MM.1S (cell line): ENCODE measurements around the gene SP1.
"Not testable (repeated sequence)": the region's sequence is repeated elsewhere in the genome, so short reads cannot be mapped to it uniquely, and the experiment has no call there.

Experiments
- DNase-seq: peaks from one replicate; pipeline ENCODE4 v3.0.0-alpha.2; 2015
- H2AFZ ChIP-seq: fragments of 300-600 bp; sonication (generic); 2 replicates; pipeline ENCODE4 v1.6.0; 2016; ENCODE audit warnings: antibody characterized with exemption, low read length
- H3F3A ChIP-seq: fragments of 300-600 bp; sonication (generic); 2 replicates; pipeline ENCODE4 v1.6.1; 2016; ENCODE audit warnings: mild to moderate bottlenecking, antibody characterized with exemption, low read length, moderate library complexity, mixed read lengths; ENCODE audit not compliant: insufficient read depth
- H3K27ac ChIP-seq: fragments of 300-600 bp; sonication (generic); 2 replicates; pipeline ENCODE4 v1.5.1; 2016; ENCODE audit warnings: mild to moderate bottlenecking, low read length
- H3K27me3 ChIP-seq: fragments of 300-600 bp; sonication (generic); replicated peaks from 2 replicates; pipeline ENCODE4 v1.6.0; 2016; ENCODE audit warnings: low read length; ENCODE audit not compliant: insufficient read depth
- H3K36me3 ChIP-seq: fragments of 300-600 bp; sonication (generic); replicated peaks from 2 replicates; pipeline ENCODE4 v1.6.1; 2016; ENCODE audit warnings: mild to moderate bottlenecking, low read length, mixed read lengths; ENCODE audit not compliant: insufficient read depth
- H3K4me1 ChIP-seq: fragments of 300-600 bp; sonication (generic); 2 replicates; pipeline ENCODE4 v1.6.1; 2016; ENCODE audit warnings: low read length, mixed read lengths
- H3K4me2 ChIP-seq: fragments of 300-600 bp; sonication (generic); 2 replicates; pipeline ENCODE4 v1.6.0; 2016; ENCODE audit warnings: low read depth, low read length
- H3K4me3 ChIP-seq: fragments of 300-600 bp; sonication (generic); 2 replicates; pipeline ENCODE4 v1.5.1; 2016; ENCODE audit warnings: low read length, mixed read lengths
- H3K79me2 ChIP-seq: fragments of 300-600 bp; sonication (generic); 2 replicates; pipeline ENCODE4 v1.6.1; 2016; ENCODE audit warnings: mixed run types, low read length, mixed read lengths
- H3K9ac ChIP-seq: fragments of 300-600 bp; sonication (generic); 2 replicates; pipeline ENCODE4 v1.6.1; 2016; ENCODE audit warnings: low read length, mixed read lengths
- H3K9me2 ChIP-seq: fragments of 300-600 bp; sonication (generic); replicated peaks from 2 replicates; pipeline ENCODE4 v1.6.1; 2016; ENCODE audit warnings: mild to moderate bottlenecking, low read length, mixed read lengths; ENCODE audit not compliant: insufficient read depth
- H3K9me3 ChIP-seq: fragments of 300-600 bp; sonication (generic); replicated peaks from 2 replicates; pipeline ENCODE4 v1.6.1; 2016; ENCODE audit warnings: mild to moderate bottlenecking, low read length, mixed read lengths; ENCODE audit not compliant: insufficient read depth
- H4K20me1 ChIP-seq: fragments of 300-600 bp; sonication (generic); 2 replicates; pipeline ENCODE4 v1.6.1; 2016; ENCODE audit warnings: mild to moderate bottlenecking, low read length, moderate library complexity, mixed read lengths; ENCODE audit not compliant: insufficient read depth
- CTCF ChIP-seq: fragments of 300-600 bp; sonication (generic); IDR thresholded peaks from 2 replicates; pipeline ENCODE4 v1.5.1; 2016; ENCODE audit warnings: antibody characterized with exemption, low read length, mixed read lengths
- EZH2 ChIP-seq: fragments of 300-600 bp; sonication (generic); optimal IDR thresholded peaks from 2 replicates; pipeline ENCODE3; 2017; ENCODE audit warnings: low read depth, mild to moderate bottlenecking, antibody characterized with exemption, low read length, mixed read lengths
- EZH2phosphoT487 ChIP-seq: fragments of 300-600 bp; sonication (generic); IDR thresholded peaks from 2 replicates; pipeline ENCODE4 v1.6.1; 2018; ENCODE audit warnings: antibody characterized with exemption, low read length

Gene SP1

GRCh38 chr12:53383258-53383657, 3.3 kb downstream of the SP1 start:
- Histone ChIP-seq H3K27me3 (no peaks in the 10 kb centered on the region), H2AFZ (no peak overlapping the region), H3K27ac (no peak overlapping the region), H3K9ac (no peak overlapping the region), H3K4me2 (peak overlapping the region; percentile 89; the same call in 1 of the 2 replicates), H4K20me1 (no peaks in the 10 kb centered on the region), H3K36me3 (peaks cover 12% of the 10 kb centered on the region), H3F3A (peaks cover 9% of the 10 kb centered on the region), H3K79me2 (peaks cover 75% of the 10 kb centered on the region), H3K4me3 (no peak overlapping the region), H3K9me2 (no peaks in the 10 kb centered on the region), H3K4me1 (peaks cover 33% of the 10 kb centered on the region), H3K9me3 (no peaks in the 10 kb centered on the region)
- TF ChIP-seq CTCF (no peak), EZH2phosphoT487 (no peak), EZH2 (no peak)
- no peak for DNase-seq

- H3K27ac ChIP-seq, DNase-seq, H2AFZ ChIP-seq, H4K20me1 ChIP-seq, H3K9me2 ChIP-seq, H3K9me3 ChIP-seq, H3K4me3 ChIP-seq, H3K27me3 ChIP-seq, H3F3A ChIP-seq, H3K9ac ChIP-seq: not testable (repeated sequence)
- Histone ChIP-seq H3K79me2 (peaks cover 99% of the 10 kb centered on the region), H3K36me3 (peaks cover 15% of the 10 kb centered on the region), H3K4me2 (peak overlapping the region; percentile 27; the same call in 1 of the 2 replicates), H3K4me1 (peaks cover 31% of the 10 kb centered on the region)
These were observed 6.4 kb downstream of the SP1 start for GRCh38 chr12:53386381-53386780.

- no peak overlapping the region for H3K4me3 ChIP-seq
- H3K9ac ChIP-seq: no peak overlapping the region
- H2AFZ ChIP-seq: no peak overlapping the region
- no peaks in the 10 kb centered on the region for H3F3A ChIP-seq
- TF ChIP-seq EZH2phosphoT487 (no peak), EZH2 (no peak), CTCF (no peak)
- H3K4me2 ChIP-seq: 0 out of 2 replicates have a peak overlapping the region, but pooled peaks have one; percentile 11
- no peaks in the 10 kb centered on the region for H3K9me3 ChIP-seq
- H3K79me2 ChIP-seq: peaks cover 96% of the 10 kb centered on the region
- H3K27ac ChIP-seq: no peak overlapping the region
- H4K20me1 ChIP-seq: peaks cover 4% of the 10 kb centered on the region; the same call in 1 of the 2 replicates
- peaks cover 9% of the 10 kb centered on the region; the same call in 1 of the 2 replicates for H3K36me3 ChIP-seq
- no peak for DNase-seq
- H3K27me3 ChIP-seq: no peaks in the 10 kb centered on the region
- H3K9me2 ChIP-seq: no peaks in the 10 kb centered on the region
- peaks cover 13% of the 10 kb centered on the region; the same call in 1 of the 2 replicates for H3K4me1 ChIP-seq
These were observed 9.0 kb downstream of the SP1 start for GRCh38 chr12:53388932-53389331.

- H3K4me2 ChIP-seq: peak overlapping the region; percentile 14; the same call in 1 of the 2 replicates
- peaks cover 5% of the 10 kb centered on the region; the same call in 1 of the 2 replicates for H3K36me3 ChIP-seq
- peaks cover 11% of the 10 kb centered on the region; the same call in 1 of the 2 replicates for H3K4me1 ChIP-seq
- no peak overlapping the region for H3K9ac ChIP-seq
- no peak for DNase-seq
- H3K27me3 ChIP-seq: no peaks in the 10 kb centered on the region
- no peaks in the 10 kb centered on the region for H3F3A ChIP-seq
- H3K4me3 ChIP-seq: no peak overlapping the region
- peaks cover 96% of the 10 kb centered on the region for H3K79me2 ChIP-seq
- H4K20me1 ChIP-seq: peaks cover 4% of the 10 kb centered on the region; the same call in 1 of the 2 replicates
- H3K9me3 ChIP-seq: no peaks in the 10 kb centered on the region
- no peaks in the 10 kb centered on the region for H3K9me2 ChIP-seq
- TF ChIP-seq EZH2 (no peak), EZH2phosphoT487 (no peak), CTCF (no peak)
- no peak overlapping the region for H2AFZ ChIP-seq
- no peak overlapping the region for H3K27ac ChIP-seq
These were observed 9.7 kb downstream of the SP1 start for GRCh38 chr12:53389702-53390101.
